OCI-LY1 (cell line): Measurements from ENCODE around the gene CACNB2.

Source experiments
- H2AFZ ChIP-seq: fragments of 200-600 bp; sonication (generic), shearing (Covaris generic); 2 replicates; pipeline ENCODE4 v1.6.0; 2014; ENCODE audit warnings: antibody characterized with exemption, mild to moderate bottlenecking, low read length
- H3F3A ChIP-seq: fragments of 200-600 bp; sonication (generic), shearing (Covaris generic); 2 replicates; pipeline ENCODE4 v1.6.0; 2014; ENCODE audit warnings: mild to moderate bottlenecking, antibody characterized with exemption, low read length, moderate library complexity; ENCODE audit not compliant: insufficient read depth
- H3K27ac ChIP-seq: fragments of 200-600 bp; sonication (generic); 2 replicates; pipeline ENCODE4 v1.5.1; 2014; ENCODE audit warnings: low read length, mixed run types, mild to moderate bottlenecking, low read depth; ENCODE audit not compliant: poor library complexity, severe bottlenecking
- H3K27me3 ChIP-seq: fragments of 200-600 bp; sonication (generic); 2 replicates; pipeline ENCODE4 v1.6.0; 2014; ENCODE audit warnings: antibody characterized with exemption, mild to moderate bottlenecking, low read length, moderate library complexity; ENCODE audit not compliant: insufficient read depth
- H3K36me3 ChIP-seq: fragments of 200-600 bp; sonication (generic); 2 replicates; pipeline ENCODE4 v1.6.1; 2014; ENCODE audit warnings: mild to moderate bottlenecking, antibody characterized with exemption, low read length, moderate library complexity, mixed read lengths; ENCODE audit not compliant: insufficient read depth
- H3K4me1 ChIP-seq: fragments of 200-600 bp; sonication (generic); 2 replicates; pipeline ENCODE4 v1.5.1; 2014; ENCODE audit warnings: mild to moderate bottlenecking, low read length, moderate library complexity; ENCODE audit not compliant: insufficient read depth, severe bottlenecking
- H3K4me2 ChIP-seq: fragments of 200-600 bp; sonication (generic), shearing (Covaris generic); 2 replicates; pipeline ENCODE4 v1.6.1; 2014; ENCODE audit warnings: low read length
- H3K4me3 ChIP-seq: fragments of 200-600 bp; sonication (generic); 2 replicates; pipeline ENCODE4 v1.5.1; 2014; ENCODE audit warnings: low read length, low read depth, mild to moderate bottlenecking, mixed read lengths; ENCODE audit not compliant: poor library complexity, severe bottlenecking
- H3K79me2 ChIP-seq: fragments of 200-600 bp; shearing (Covaris generic); 2 replicates; pipeline ENCODE4 v1.6.1; 2016; ENCODE audit warnings: mixed run types, low read length, mixed read lengths; ENCODE audit not compliant: insufficient read depth
- H3K9ac ChIP-seq: fragments of 200-600 bp; sonication (generic), shearing (Covaris generic); 2 replicates; pipeline ENCODE4 v1.6.1; 2014; ENCODE audit warnings: mild to moderate bottlenecking, low read length, mixed read lengths
- H3K9me2 ChIP-seq: fragments of 200-600 bp; sonication (generic), shearing (Covaris generic); 2 replicates; pipeline ENCODE4 v1.6.1; 2014; ENCODE audit warnings: low read depth, mild to moderate bottlenecking, low read length, mixed read lengths
- H3K9me3 ChIP-seq: fragments of 200-600 bp; shearing (Covaris generic); 2 replicates; pipeline ENCODE4 v1.6.1; 2014; ENCODE audit warnings: low read length, mixed read lengths
- H4K20me1 ChIP-seq: fragments of 200-600 bp; sonication (generic), shearing (Covaris generic); 2 replicates; pipeline ENCODE4 v1.6.0; 2016; ENCODE audit warnings: mild to moderate bottlenecking, low read length; ENCODE audit not compliant: insufficient read depth
- CTCF ChIP-seq: fragments of 200-600 bp; sonication (generic), shearing (Covaris generic); IDR thresholded peaks from 2 replicates; pipeline ENCODE4 v1.5.1; 2017; ENCODE audit warnings: mild to moderate bottlenecking, antibody characterized with exemption, low read length, moderate library complexity, mixed read lengths
- EZH2 ChIP-seq: fragments of 200-600 bp; sonication (generic), shearing (Covaris generic); IDR thresholded peaks from 2 replicates; pipeline ENCODE4 v1.8.0; 2017; ENCODE audit warnings: borderline replicate concordance, mixed run types, mild to moderate bottlenecking, antibody characterized with exemption, low read length, moderate library complexity, mixed read lengths

The CACNB2 gene

GRCh38 chr10:18142151-18142550 is 1.9 kb downstream of the CACNB2 start:
- Histone ChIP-seq H3K9ac (no peak overlapping the region), H3K79me2 (no peaks in the 10 kb centered on the region), H3K4me3 (no peak overlapping the region), H2AFZ (no peak overlapping the region), H3K27me3 (no peaks in the 10 kb centered on the region), H3K4me2 (no peak overlapping the region), H4K20me1 (no peaks in the 10 kb centered on the region), H3K27ac (no peak overlapping the region), H3K9me2 (no peaks in the 10 kb centered on the region), H3K36me3 (no peaks in the 10 kb centered on the region), H3F3A (no peaks in the 10 kb centered on the region), H3K9me3 (no peaks in the 10 kb centered on the region), H3K4me1 (no peaks in the 10 kb centered on the region)
- TF ChIP-seq CTCF (no peak), EZH2 (no peak)

GRCh38 chr10:18144396-18144795 is 4.2 kb downstream of the CACNB2 start:
- no peaks in the 10 kb centered on the region for H3K9me2 ChIP-seq
- H3K36me3 ChIP-seq = no peaks in the 10 kb centered on the region
- H3K9me3 ChIP-seq = no peaks in the 10 kb centered on the region
- no peaks in the 10 kb centered on the region for H3F3A ChIP-seq
- TF ChIP-seq CTCF = no peak
- TF ChIP-seq EZH2 = no peak
- H3K79me2 ChIP-seq = no peaks in the 10 kb centered on the region
- no peaks in the 10 kb centered on the region for H3K27me3 ChIP-seq
- no peak overlapping the region for H2AFZ ChIP-seq
- H3K9ac ChIP-seq = no peak overlapping the region
- H4K20me1 ChIP-seq = no peaks in the 10 kb centered on the region
- H3K4me3 ChIP-seq = no peak overlapping the region
- no peak overlapping the region for H3K4me2 ChIP-seq
- H3K27ac ChIP-seq = no peak overlapping the region
- H3K4me1 ChIP-seq = no peaks in the 10 kb centered on the region

DNA sequence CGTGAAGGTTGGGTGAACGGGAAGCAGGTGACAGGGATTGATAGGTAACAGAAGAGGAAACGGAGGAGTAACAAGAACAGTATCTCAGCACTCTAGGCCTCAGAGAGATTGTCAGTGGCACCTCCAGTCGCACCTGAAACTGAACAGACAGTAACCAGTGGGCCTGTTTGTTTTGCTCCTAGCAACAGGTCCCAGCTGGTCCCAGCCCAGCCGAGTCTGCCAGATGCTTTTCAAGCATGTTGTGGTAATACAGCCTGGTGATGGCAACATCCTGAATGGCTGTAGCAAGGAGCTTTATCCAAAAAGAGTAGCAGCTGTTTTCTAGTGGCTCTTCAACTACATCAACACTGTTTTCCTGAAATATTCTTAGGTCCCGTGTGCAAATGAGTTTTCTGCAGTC is 4.7 kb downstream of the CACNB2 start:
- Histone ChIP-seq H3F3A (no peaks in the 10 kb centered on the region), H3K9me3 (no peaks in the 10 kb centered on the region), H3K4me3 (no peak overlapping the region), H3K27me3 (no peaks in the 10 kb centered on the region), H3K9me2 (no peaks in the 10 kb centered on the region), H3K36me3 (no peaks in the 10 kb centered on the region), H4K20me1 (no peaks in the 10 kb centered on the region), H3K79me2 (no peaks in the 10 kb centered on the region), H3K9ac (no peak overlapping the region), H2AFZ (no peak overlapping the region), H3K27ac (no peak overlapping the region), H3K4me2 (no peak overlapping the region), H3K4me1 (no peaks in the 10 kb centered on the region)
- TF ChIP-seq CTCF = no peak
